ENCODE data around the gene FBLN1. TPM values are rescaled to one million over a fixed set of nuclear protein-coding genes. Genes with fewer than 3 reads are reported as not detected.

The FBLN1 gene
- total and polyA plus RNA-seq, 2 of the 8 experiments (the other 6 are each of a cell fraction or from before 2014, with no cell fraction given) = 159 to 168 TPM

GRCh38 chr22:45522462-45522861, 19.8 kb downstream of the FBLN1 start:
- Histone ChIP-seq H3K4ac (replicated peaks; ENCODE audit: insufficient read length, low read depth, low read length) (no peak overlapping the region), H4K20me1 (replicated peaks in 1 of 2; ENCODE audit: control insufficient read depth in 1 of 2, insufficient read depth in 2 of 2, low read length in 2 of 2) (peaks cover 3 to 15% of the 10 kb centered on the region in 2 experiments), H2BK5ac (ENCODE audit: low read depth, low read length) (no peak overlapping the region), H3K4me3 (ENCODE audit: extremely low read depth in 1 of 4, insufficient read depth in 2 of 4, low read depth in 3 of 4, low read length in 4 of 4) (no peak overlapping the region), H2BK120ac (replicated peaks; ENCODE audit: low read depth, low read length) (no peak overlapping the region), H4K5ac (ENCODE audit: insufficient read length, low read depth, low read length) (no peak overlapping the region), H4K91ac (replicated peaks; ENCODE audit: insufficient read length, low read length) (no peak overlapping the region), H3K23me2 (ENCODE audit: low read depth, low read length) (no peaks in the 10 kb centered on the region), H2BK20ac (ENCODE audit: low read length) (no peak overlapping the region), H2AK5ac (ENCODE audit: low read depth, low read length) (no peak overlapping the region), H3K18ac (ENCODE audit: extremely low read depth, low read length) (no peak overlapping the region), H3K23ac (ENCODE audit: insufficient read length) (no peak overlapping the region), H2BK15ac (ENCODE audit: low read length) (no peak overlapping the region), H3K14ac (ENCODE audit: insufficient read length) (no peak overlapping the region), H4K8ac (ENCODE audit: extremely low read depth, insufficient read depth, low read length) (no peak overlapping the region), H3K4me2 (ENCODE audit: insufficient read depth in 1 of 2, low read depth in 2 of 2, low read length in 2 of 2) (no peak overlapping the region), H3K4me1 (replicated peaks in 1 of 4; ENCODE audit: control insufficient read depth in 3 of 4, insufficient read depth in 4 of 4, low read length in 3 of 4) (no peaks in the 10 kb centered on the region), H3K27me3 (replicated peaks in 1 of 4; ENCODE audit: control insufficient read depth in 3 of 4, extremely low read depth in 1 of 4, insufficient read depth in 3 of 4, low read length in 3 of 4) (no peaks in the 10 kb centered on the region), H3K9ac (replicated peaks in 1 of 4; ENCODE audit: extremely low read depth in 1 of 4, low read depth in 3 of 4, low read length in 3 of 4) (no peak overlapping the region), H3K56ac (replicated peaks; ENCODE audit: insufficient read length, low read depth, low read length) (no peak overlapping the region), H3K9me3 (ENCODE audit: insufficient read depth in 2 of 2, low read depth in 1 of 2, low read length in 1 of 2) (no peaks in the 10 kb centered on the region), H3K27ac (ENCODE audit: low read depth, low read length) (no peak overlapping the region), H3K79me2 (ENCODE audit: control insufficient read depth in 1 of 2, insufficient read depth in 2 of 2, low read length in 2 of 2) (peaks cover 0 to 3% of the 10 kb centered on the region in 2 experiments; a peak in 1 of 4 replicates), H3K79me1 (ENCODE audit: low read depth, low read length) (peaks cover 7% of the 10 kb centered on the region), H3K36me3 (ENCODE audit: control insufficient read depth in 2 of 4, insufficient read depth in 4 of 4, low read length in 3 of 4) (peaks cover 13 to 41% (median 27%) of the 10 kb centered on the region in 4 experiments; a peak in 7 of 8 replicates), H2AFZ (ENCODE audit: low read length) (no peak overlapping the region), H2BK12ac (ENCODE audit: low read depth, low read length) (no peak overlapping the region)
- FAIRE-seq (no peak), DNase-seq (ENCODE audit: low read depth in 1 of 2, low spot score in 2 of 2) (no peak)
- WGBS, 2 experiments (ENCODE audit: extremely low coverage in 1 of 2, insufficient coverage in 1 of 2, insufficient read length in 1 of 2, insufficient replicate concordance in 2 of 2, low coverage in 1 of 2, low lambda C conversion rate in 2 of 2, missing lambda C conversion rate in 1 of 2) = 77% methylated on average over 5 of the region's 5 CpGs; no CpG with 5 or more reads in 1 of the 2 experiments
- POLR2A ChIA-PET (ENCODE audit: partially characterized antibody) = no interaction called here
- CTCF ChIA-PET (ENCODE audit: partially characterized antibody) = interaction anchor here (0.9 kb wide), 1 partner anchor 23 kb away, joined by 6 read pairs; no protein-coding TSS in a partner anchor
- TF ChIP-seq NANOG (IDR thresholded peaks at IDR 0.05; ENCODE audit: insufficient read depth, low read depth, low read length, poor library complexity, severe bottlenecking) (no peak), TEAD4 (IDR thresholded peaks at IDR 0.05; ENCODE audit: low read depth, low read length) (no peak), POLR2AphosphoS5 (IDR thresholded peaks at IDR 0.05; ENCODE audit: low read depth, low read length) (no peak), BRCA1 (IDR thresholded peaks at IDR 0.05; ENCODE audit: low read depth, low read length) (no peak), ASH2L (IDR thresholded peaks at IDR 0.05; ENCODE audit: low read length) (no peak), FOSL1 (IDR thresholded peaks at IDR 0.05; ENCODE audit: insufficient read depth, low read depth, low read length) (no peak), SUZ12 (IDR thresholded peaks at IDR 0.05; ENCODE audit: low read length) (no peak), TBP (IDR thresholded peaks at IDR 0.05; ENCODE audit: low read depth, low read length) (no peak), RAD21 (IDR thresholded peaks at IDR 0.05 in 1 of 2, conservative IDR thresholded peaks at IDR 0.05 in 1 of 2; ENCODE audit: low read depth in 2 of 2, low read length in 2 of 2) (no peak), EZH2 (IDR thresholded peaks at IDR 0.05; ENCODE audit: low read depth, low read length, severe bottlenecking) (no peak), ATF2 (IDR thresholded peaks at IDR 0.05; ENCODE audit: low read length) (no peak), BACH1 (IDR thresholded peaks at IDR 0.05; ENCODE audit: low read length) (no peak), HDAC6 (IDR thresholded peaks at IDR 0.05; ENCODE audit: low read depth, low read length) (no peak)

Measured in H1 (cell line).